ENCODE measurements around the gene CD72.
"Not testable (repeated sequence)": the region's sequence is repeated elsewhere in the genome, so short reads cannot be mapped to it uniquely, and the experiment has no call there.

The CD72 gene

GRCh38 chr9:35612843-35613242 lies 5.4 kb downstream of the CD72 start:
- no peak for DNase-seq (ENCODE audit: extremely low read depth, low read depth)
- no peak for TF ChIP-seq CTCF (IDR thresholded peaks at IDR 0.05; ENCODE audit: low read depth, low read length, missing control alignments)
- H3K4me3 ChIP-seq (replicated peaks; ENCODE audit: low read depth, low read length), result no peak overlapping the region

- DNase-seq (ENCODE audit: extremely low read depth, low read depth); H3K4me3 ChIP-seq (replicated peaks; ENCODE audit: low read depth, low read length): not testable (repeated sequence)
Observed at GRCh38 chr9:35612066-35612465, 6.1 kb downstream of the CD72 start.

GRCh38 chr9:35611230-35611797 lies 6.9 kb downstream of the CD72 start:
- H3K4me3 ChIP-seq (replicated peaks; ENCODE audit: low read depth, low read length), result no peak overlapping the region
- peak; percentile 76 for TF ChIP-seq CTCF (IDR thresholded peaks at IDR 0.05; ENCODE audit: low read depth, low read length, missing control alignments)
- DNase-seq (ENCODE audit: extremely low read depth, low read depth), result no peak

- DNase-seq (ENCODE audit: extremely low read depth, low read depth), result no peak
- no peak for TF ChIP-seq CTCF (IDR thresholded peaks at IDR 0.05; ENCODE audit: low read depth, low read length, missing control alignments)
Observed at GRCh38 chr9:35609820-35610163, 8.4 kb downstream of the CD72 start.

GRCh38 chr9:35609001-35609819 lies 9.0 kb downstream of the CD72 start:
- DNase-seq (ENCODE audit: extremely low read depth, low read depth), result no peak
- TF ChIP-seq CTCF (IDR thresholded peaks at IDR 0.05; ENCODE audit: low read depth, low read length, missing control alignments), result no peak
- H3K4me3 ChIP-seq (replicated peaks; ENCODE audit: low read depth, low read length), result no peak overlapping the region

More at GRCh38 chr9:35609820-35610163, 8.4 kb downstream of the CD72 start:
- H3K4me3 ChIP-seq (replicated peaks; ENCODE audit: low read depth, low read length), result no peak overlapping the region

- TF ChIP-seq CTCF (IDR thresholded peaks at IDR 0.05; ENCODE audit: low read depth, low read length, missing control alignments), result no peak
- DNase-seq (ENCODE audit: extremely low read depth, low read depth), result no peak
- no peak overlapping the region for H3K4me3 ChIP-seq (replicated peaks; ENCODE audit: low read depth, low read length)
Observed at GRCh38 chr9:35608221-35608620, 10.0 kb downstream of the CD72 start.

- H3K4me3 ChIP-seq (replicated peaks; ENCODE audit: low read depth, low read length), result no peak overlapping the region
- TF ChIP-seq CTCF (IDR thresholded peaks at IDR 0.05; ENCODE audit: low read depth, low read length, missing control alignments), result no peak
- DNase-seq (ENCODE audit: extremely low read depth, low read depth), result no peak
Observed at GRCh38 chr9:35606726-35607125, 11.5 kb downstream of the CD72 start.

Data from HFF-Myc (cell line).